ENCODE data around the gene PCDHB3. TPM values are rescaled to one million over a fixed set of nuclear protein-coding genes. Genes with fewer than 3 reads are reported as not detected.

PCDHB3 gene
- 0.34 and 1.1 TPM in 2 replicates for total RNA-seq

GRCh38 chr5:141100243-141100805 lies at the start of gene PCDHB3:
Gene PCDHB3 (plus strand): TSS chr5:141100473. CDS start chr5:141100650, 177 bp downstream.

GRCh38 chr5:141050622-141051520 lies 49.4 kb upstream of the PCDHB3 start, which contains the start of gene PCDHB1:
Gene PCDHB1 (plus strand): TSS chr5:141051374. CDS start chr5:141051471, 97 bp downstream.

GRCh38 chr5:141094481-141095262 lies 5.6 kb upstream of the PCDHB3 start, which contains the start of gene PCDHB2:
Gene PCDHB2 (plus strand): TSS chr5:141094615. CDS start chr5:141094791, 176 bp downstream.

GRCh38 chr5:141121563-141121962 lies 21.3 kb downstream of the PCDHB3 start, which contains the start of gene PCDHB4:
Gene PCDHB4 (plus strand): TSS chr5:141121818. CDS start chr5:141121999, 181 bp downstream.

DNA sequence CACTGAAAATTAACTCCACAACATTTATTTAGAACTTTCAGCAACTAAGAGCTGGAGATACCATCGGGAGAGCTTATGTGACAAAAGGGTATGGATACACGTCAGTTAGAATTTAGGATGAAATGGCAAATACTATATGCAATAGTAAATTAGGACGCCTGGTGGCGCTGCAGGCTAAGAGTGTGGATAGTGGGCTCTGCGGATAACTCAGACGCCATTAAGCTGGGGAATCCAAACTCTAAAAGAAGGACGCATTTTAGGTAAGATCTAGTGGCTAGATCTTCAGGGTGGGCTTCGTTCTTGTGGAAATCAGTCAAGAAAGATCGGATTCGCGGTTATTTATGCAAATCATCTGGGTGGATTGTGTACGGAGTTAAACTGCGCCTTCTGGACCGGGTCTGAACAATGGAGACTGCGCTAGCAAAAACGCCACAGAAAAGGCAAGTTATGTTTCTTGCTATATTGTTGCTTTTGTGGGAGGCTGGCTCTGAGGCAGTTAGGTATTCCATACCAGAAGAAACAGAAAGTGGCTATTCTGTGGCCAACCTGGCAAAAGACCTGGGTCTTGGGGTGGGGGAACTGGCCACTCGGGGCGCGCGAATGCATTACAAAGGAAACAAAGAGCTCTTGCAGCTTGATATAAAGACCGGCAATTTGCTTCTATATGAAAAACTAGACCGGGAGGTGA lies 34.9 kb downstream of the PCDHB3 start, which contains the start of gene PCDHB5:
PCDHB5 (plus strand) TSS at position 177 of the 688 bp plus-strand sequence; CDS start at position 406, 229 bp downstream.

GRCh38 chr5:141149812-141150211 lies 49.5 kb downstream of the PCDHB3 start, which contains the start of gene PCDHB6:
Gene PCDHB6 (plus strand): TSS chr5:141150057. CDS start chr5:141150258, 201 bp downstream.

Other genes with a start within 250 kb of the PCDHB3 start
- gene PCDHA10, start 244.6 kb upstream of the PCDHB3 start, total RNA-seq, result 0.06 and 0.59 TPM in 2 replicates
- gene PCDHA11, start 231.5 kb upstream of the PCDHB3 start, total RNA-seq, result not detected in 2 replicates
- 0.06 and 0.34 TPM in 2 replicates for gene PCDHA12, start 225.2 kb upstream of the PCDHB3 start, total RNA-seq
- 0.39 TPM in 1 of 2 replicates, not detected in the other for gene PCDHA13, start 218.3 kb upstream of the PCDHB3 start, total RNA-seq
- 0.25 TPM in 1 of 2 replicates, not detected in the other for gene PCDHAC1, start 174.2 kb upstream of the PCDHB3 start, total RNA-seq
- gene PCDHAC2, start 134.0 kb upstream of the PCDHB3 start, total RNA-seq, result 0.12 and 0.15 TPM in 2 replicates
- gene PCDHB1, start 49.1 kb upstream of the PCDHB3 start, total RNA-seq, result not detected in 2 replicates
- gene PCDHB2, start 5.9 kb upstream of the PCDHB3 start, total RNA-seq, result 1.9 TPM in 2 replicates
- 0.64 and 0.75 TPM in 2 replicates for gene PCDHB4, start 21.3 kb downstream of the PCDHB3 start, total RNA-seq
- 1.1 and 2.2 TPM in 2 replicates for gene PCDHB5, start 34.7 kb downstream of the PCDHB3 start, total RNA-seq
- 0.06 and 0.39 TPM in 2 replicates for gene PCDHB6, start 49.6 kb downstream of the PCDHB3 start, total RNA-seq
- gene PCDHB7, start 72.2 kb downstream of the PCDHB3 start, total RNA-seq, result 1.2 and 1.3 TPM in 2 replicates
- 0.12 and 1.1 TPM in 2 replicates for gene PCDHB8, start 77.3 kb downstream of the PCDHB3 start, total RNA-seq
- gene PCDHB16, start 81.9 kb downstream of the PCDHB3 start, total RNA-seq, result 0.81 and 1.0 TPM in 2 replicates
- 0.56 and 1.0 TPM in 2 replicates for gene PCDHB9, start 86.7 kb downstream of the PCDHB3 start, total RNA-seq
- 0.56 and 1.2 TPM in 2 replicates for gene PCDHB10, start 91.9 kb downstream of the PCDHB3 start, total RNA-seq
- gene PCDHB11, start 99.2 kb downstream of the PCDHB3 start, total RNA-seq, result 0.34 and 0.62 TPM in 2 replicates
- 0.29 and 0.56 TPM in 2 replicates for gene PCDHB12, start 108.2 kb downstream of the PCDHB3 start, total RNA-seq
- 1.4 and 1.7 TPM in 2 replicates for gene PCDHB13, start 113.4 kb downstream of the PCDHB3 start, total RNA-seq
- gene PCDHB14, start 122.9 kb downstream of the PCDHB3 start, total RNA-seq, result 1.2 and 2.5 TPM in 2 replicates
- 1.6 and 1.7 TPM in 2 replicates for gene PCDHB15, start 144.9 kb downstream of the PCDHB3 start, total RNA-seq
- 0.12 TPM in 1 of 2 replicates, not detected in the other for gene SLC25A2, start 203.6 kb downstream of the PCDHB3 start, total RNA-seq
- 47.1 and 52.2 TPM in 2 replicates for gene TAF7, start 220.3 kb downstream of the PCDHB3 start, total RNA-seq
- 0.19 and 1.3 TPM in 2 replicates for gene PCDHGA1, start 230.0 kb downstream of the PCDHB3 start, total RNA-seq
- 3.5 and 5.2 TPM in 2 replicates for gene PCDHGA2, start 238.3 kb downstream of the PCDHB3 start, total RNA-seq
- 5.1 and 8.1 TPM in 2 replicates for gene PCDHGA3, start 243.4 kb downstream of the PCDHB3 start, total RNA-seq
- 1.6 and 2.6 TPM in 2 replicates for gene PCDHGB1, start 249.6 kb downstream of the PCDHB3 start, total RNA-seq

Data from cardiac ventricle fibroblast (primary cell).